ENCODE measurements around the gene KDM6B. TPM values are rescaled to one million over a fixed set of nuclear protein-coding genes. Genes with fewer than 3 reads are reported as not detected.

Gene KDM6B
- total RNA-seq, 1 donor from 2014 or later = 1.0 TPM

- DNase-seq (ENCODE audit: low read depth in 2 of 2) = no peak
These were observed 46.3 kb downstream of the KDM6B start for GRCh38 chr17:7880076-7880868.

DNA sequence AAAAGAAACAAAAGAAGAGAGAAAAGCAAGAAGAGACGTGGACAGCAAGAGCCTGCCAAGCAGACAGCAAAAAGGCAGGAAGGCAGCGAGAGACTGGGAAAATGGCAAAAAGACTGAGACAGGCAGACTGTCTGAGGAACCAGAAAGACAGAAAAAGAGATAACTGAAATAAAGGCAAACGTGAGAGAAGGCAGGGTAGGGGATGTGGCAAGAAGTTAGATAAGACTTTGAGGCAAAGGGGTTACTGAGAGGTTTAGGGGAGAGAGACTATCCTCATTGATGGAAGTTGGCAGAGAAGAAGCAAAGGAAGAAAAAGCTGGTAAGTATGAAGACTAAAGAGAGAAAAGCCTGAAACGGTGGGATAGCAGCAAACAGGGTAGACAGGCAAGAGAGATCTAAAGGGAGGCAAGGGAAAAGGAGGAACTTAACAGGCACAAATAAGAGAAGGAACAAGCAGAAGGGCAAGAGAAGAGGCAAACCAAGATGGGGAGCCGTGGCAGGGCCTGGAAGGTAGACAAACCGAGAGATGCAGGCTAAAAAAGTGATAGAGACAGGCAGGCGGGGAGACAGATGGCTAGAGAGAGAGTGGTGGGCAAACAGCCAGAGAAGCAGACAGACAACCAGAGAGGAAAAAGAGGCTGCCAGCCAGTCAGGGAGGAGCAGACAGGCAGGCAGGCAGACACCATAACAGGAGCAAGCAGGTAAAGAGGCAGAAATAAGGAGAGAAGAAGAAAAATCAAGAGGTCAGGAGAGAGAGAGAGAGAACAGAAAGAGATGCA is 47.4 kb downstream of the KDM6B start:
- peak in 1 of 2 donors; percentile 10 for DNase-seq (ENCODE audit: low read depth in 2 of 2)

GRCh38 chr17:7882068-7882467 is 48.1 kb downstream of the KDM6B start:
- DNase-seq (ENCODE audit: low read depth in 2 of 2) = no peak

DNA sequence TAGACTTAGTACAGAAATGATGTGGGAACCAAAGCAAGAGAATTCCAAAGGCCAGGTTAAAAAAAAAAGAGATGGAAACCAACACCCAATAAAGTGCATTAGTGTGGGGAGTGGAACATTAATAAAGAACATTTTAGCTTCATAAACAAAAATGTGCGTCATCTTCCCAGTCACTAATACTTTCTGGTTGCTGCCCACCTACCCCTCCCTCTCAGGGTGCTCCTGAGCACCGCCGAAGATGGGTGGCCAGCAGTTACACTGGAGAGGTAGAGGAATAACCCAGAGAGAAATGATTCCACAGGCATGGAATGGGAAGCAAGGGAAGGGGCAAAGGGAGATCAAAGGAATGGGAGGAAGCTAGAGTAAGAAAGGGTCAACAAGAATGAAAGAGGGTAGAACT is 48.6 kb downstream of the KDM6B start:
- DNase-seq (ENCODE audit: low read depth in 2 of 2) = no peak

Other genes starting within 250 kb of the KDM6B start
- gene SOX15, start 244.1 kb upstream of the KDM6B start, total RNA-seq = 0.13 TPM in 2 replicates
- gene FXR2, start 219.3 kb upstream of the KDM6B start, total RNA-seq = 29.4 and 35.4 TPM in 2 replicates
- 27.6 and 37.3 TPM in 2 replicates for gene SAT2, start 206.4 kb upstream of the KDM6B start, total RNA-seq
- gene SHBG, start 204.1 kb upstream of the KDM6B start, total RNA-seq = 0.13 TPM in 1 of 2 replicates, not detected in the other
- not detected in 2 replicates for gene ATP1B2, start 183.3 kb upstream of the KDM6B start, total RNA-seq
- gene TP53, start 146.7 kb upstream of the KDM6B start, total RNA-seq = 44.0 and 51.2 TPM in 2 replicates
- 6.9 and 7.0 TPM in 2 replicates for gene WRAP53, start 145.7 kb upstream of the KDM6B start, total RNA-seq
- gene EFNB3, start 129.0 kb upstream of the KDM6B start, total RNA-seq = 0.13 and 1.1 TPM in 2 replicates
- gene DNAH2, start 116.5 kb upstream of the KDM6B start, total RNA-seq = under 0.01 and 0.25 TPM in 2 replicates
- gene TMEM88, start 20.8 kb downstream of the KDM6B start, total RNA-seq = 11.6 and 17.2 TPM in 2 replicates
- gene NAA38, start 23.3 kb downstream of the KDM6B start, total RNA-seq = 84.6 and 171 TPM in 2 replicates
- gene CYB5D1, start 23.8 kb downstream of the KDM6B start, total RNA-seq = 5.6 and 6.0 TPM in 2 replicates
- gene CHD3, start 54.6 kb downstream of the KDM6B start, total RNA-seq = 57.8 and 60.2 TPM in 2 replicates
- gene RNF227, start 82.1 kb downstream of the KDM6B start, total RNA-seq = 0.51 and 0.76 TPM in 2 replicates
- 0.13 and 0.26 TPM in 2 replicates for gene KCNAB3, start 95.6 kb downstream of the KDM6B start, total RNA-seq
- 52.9 and 80.7 TPM in 2 replicates for gene TRAPPC1, start 97.7 kb downstream of the KDM6B start, total RNA-seq
- gene CNTROB, start 98.0 kb downstream of the KDM6B start, total RNA-seq = 10.6 and 13.2 TPM in 2 replicates
- not detected in 2 replicates for gene GUCY2D, start 168.4 kb downstream of the KDM6B start, total RNA-seq
- not detected in 2 replicates for gene ALOX15B, start 204.8 kb downstream of the KDM6B start, total RNA-seq